Fibroblast of skin of right biceps (primary cell): ENCODE data around the gene C16orf90.

Source experiments
- DNase-seq: peaks from one replicate; pipeline ENCODE4 v3.0.0-alpha.2; 2013

C16orf90 gene

GRCh38 chr16:3460585-3460984 is 34.7 kb downstream of the C16orf90 start:
- no peak for DNase-seq

DNA sequence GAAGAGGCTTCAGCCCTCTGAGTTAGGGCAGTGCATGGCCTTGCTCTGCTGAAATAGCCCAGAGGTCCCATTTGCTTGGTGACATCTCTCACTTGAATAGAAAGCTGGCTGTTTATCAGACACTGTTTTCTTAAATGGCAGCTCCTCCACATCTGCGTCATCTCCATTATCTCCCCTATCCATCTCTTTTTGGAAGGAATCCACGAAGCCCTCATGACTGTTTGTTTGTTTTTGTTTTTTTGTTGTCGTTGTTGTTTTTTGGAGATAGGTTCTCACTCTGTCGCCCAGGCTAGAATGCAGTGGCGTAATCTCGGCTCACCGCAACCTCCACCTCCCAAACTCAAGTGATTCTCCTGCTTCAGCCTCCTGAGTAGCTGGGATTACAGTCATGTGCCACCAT is 35.2 kb downstream of the C16orf90 start:
- no peak for DNase-seq

DNA sequence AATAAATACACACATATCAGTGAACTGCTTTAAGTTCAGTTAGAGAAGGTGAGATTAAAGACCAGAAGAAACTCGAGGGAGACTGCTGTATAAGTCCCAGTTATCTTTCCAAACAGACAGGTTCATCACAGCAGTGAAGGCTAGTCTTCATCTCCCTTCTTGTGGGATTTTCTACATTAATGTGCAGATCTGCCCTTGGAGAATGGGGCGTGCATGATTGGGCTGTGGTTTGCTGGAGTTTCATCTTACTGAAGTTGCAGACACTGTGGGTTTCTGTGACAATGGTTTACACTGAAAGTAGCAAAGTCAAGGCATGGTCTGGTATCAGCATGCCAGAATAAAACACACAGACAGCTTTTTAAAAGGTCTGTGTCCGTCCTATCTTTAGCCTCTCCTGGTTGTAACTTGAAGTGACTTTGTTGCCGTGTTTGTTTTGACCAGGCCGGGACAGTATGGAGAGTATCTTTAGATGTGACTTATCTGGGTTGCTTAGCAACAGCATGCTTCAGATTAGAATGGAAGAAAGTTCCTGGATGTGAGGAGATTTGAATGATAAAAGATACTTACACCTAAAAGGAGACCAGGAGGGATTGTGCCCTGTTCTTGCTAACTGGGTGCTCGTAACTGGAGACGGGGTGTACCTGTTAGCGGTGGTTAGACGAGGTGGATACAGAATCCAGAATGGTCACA is 35.7 kb downstream of the C16orf90 start:
- DNase-seq: no peak

DNA sequence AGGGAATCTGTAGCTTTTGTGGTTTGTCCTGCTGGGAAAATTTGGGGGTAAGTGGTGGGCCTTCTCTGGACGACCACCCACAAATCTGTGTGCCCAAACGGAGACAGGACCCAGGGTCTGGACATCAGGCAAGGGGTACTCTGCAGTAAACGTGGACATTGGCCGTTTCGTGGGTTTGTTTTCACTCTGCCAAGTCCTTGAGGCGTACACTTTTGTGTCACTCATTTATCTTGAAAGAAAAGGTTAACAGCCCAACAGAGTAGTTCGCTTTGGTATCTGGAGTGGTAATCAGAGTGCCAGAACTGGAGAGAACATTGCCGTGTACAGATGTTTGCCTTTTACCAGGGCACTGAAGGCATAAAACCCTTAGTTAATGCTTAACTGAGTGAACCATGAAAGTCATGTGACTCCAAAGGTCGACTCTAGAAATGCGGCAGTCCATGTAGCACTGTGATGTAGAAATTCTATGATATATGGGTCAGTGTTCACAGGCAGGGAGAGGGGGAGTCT is 36.4 kb downstream of the C16orf90 start:
- DNase-seq: no peak

- peak; percentile 59 for DNase-seq
Observed at GRCh38 chr16:3458278-3458851, 36.9 kb downstream of the C16orf90 start.

DNA sequence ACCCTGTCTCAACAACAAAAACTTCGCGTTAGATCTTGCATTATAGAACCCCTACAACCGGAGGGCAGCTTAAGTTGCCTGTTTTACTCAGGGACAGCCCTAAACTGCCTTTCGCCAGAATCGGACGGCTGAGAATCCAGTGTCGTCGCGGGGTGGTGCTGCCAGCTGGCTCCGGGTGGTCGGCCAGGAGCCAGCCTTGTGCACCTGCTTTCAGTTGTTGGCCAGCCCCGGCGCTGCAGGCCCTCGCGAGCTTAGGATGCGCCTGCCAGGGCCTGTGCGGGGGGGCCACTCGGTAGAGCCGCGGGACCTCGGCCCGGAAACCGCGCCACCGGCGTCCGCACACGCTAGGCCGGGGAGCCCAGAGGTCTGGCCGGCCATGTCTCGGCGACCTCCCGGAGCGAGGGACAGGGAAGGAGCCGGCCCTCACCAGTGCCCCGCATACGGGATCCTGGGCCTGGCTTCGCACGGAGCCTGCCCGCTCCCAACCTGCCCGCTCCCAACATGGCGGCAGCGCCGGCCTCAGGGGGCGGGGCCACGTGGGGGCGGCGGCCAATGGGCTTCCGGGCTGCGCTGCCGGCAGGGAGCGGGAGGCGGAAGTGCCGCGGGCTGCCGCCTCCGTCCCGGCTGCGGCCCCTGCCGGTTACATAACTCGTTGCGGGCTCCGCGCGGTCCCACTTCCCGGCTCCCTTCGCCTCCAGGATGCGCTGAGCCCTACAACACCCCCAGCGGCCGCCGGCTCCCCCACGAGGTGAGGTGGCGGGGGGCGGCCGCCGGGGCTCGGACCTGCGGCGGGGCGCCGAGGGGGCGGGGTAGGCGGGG is 37.6 kb downstream of the C16orf90 start:
- peak; percentile 91 for DNase-seq

DNA sequence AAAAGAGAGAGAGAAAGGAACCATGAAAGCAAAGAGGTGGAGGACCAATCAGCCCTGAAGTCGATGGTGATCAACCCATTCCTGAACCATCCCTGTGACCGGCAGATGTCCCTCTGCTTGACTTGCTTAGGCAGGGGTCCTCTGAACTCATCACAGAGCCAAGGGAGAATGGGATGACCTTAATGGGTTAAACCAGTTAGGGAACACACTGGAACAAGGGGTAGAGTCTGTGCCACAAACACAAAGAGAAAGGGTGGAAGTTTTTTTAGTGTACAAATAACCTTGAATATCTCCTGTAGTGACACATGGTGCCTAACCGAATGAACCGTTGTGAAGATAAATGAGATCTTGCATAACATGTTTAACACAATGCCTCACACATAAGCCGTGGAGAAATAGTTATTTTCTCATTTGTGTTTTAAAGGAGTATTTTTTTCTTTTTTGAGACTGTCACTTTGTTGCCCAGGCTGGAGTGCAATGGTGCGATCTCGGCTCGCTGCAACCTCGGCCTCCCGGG is 40.6 kb downstream of the C16orf90 start:
- no peak for DNase-seq

GRCh38 chr16:3454093-3454492 is 41.2 kb downstream of the C16orf90 start:
- no peak for DNase-seq

GRCh38 chr16:3444032-3444388 is 51.3 kb downstream of the C16orf90 start:
- peak; percentile 71 for DNase-seq
